ENCODE measurements around the gene PHACTR1. TPM values are rescaled to one million over a fixed set of nuclear protein-coding genes. Genes with fewer than 3 reads are reported as not detected.

Gene PHACTR1
- total and polyA plus RNA-seq, 9 of the 15 experiments (the other 6 are each of a cell fraction or from before 2014, with no cell fraction given), result 11.5 to 32.6 (median 22.0) TPM

DNA sequence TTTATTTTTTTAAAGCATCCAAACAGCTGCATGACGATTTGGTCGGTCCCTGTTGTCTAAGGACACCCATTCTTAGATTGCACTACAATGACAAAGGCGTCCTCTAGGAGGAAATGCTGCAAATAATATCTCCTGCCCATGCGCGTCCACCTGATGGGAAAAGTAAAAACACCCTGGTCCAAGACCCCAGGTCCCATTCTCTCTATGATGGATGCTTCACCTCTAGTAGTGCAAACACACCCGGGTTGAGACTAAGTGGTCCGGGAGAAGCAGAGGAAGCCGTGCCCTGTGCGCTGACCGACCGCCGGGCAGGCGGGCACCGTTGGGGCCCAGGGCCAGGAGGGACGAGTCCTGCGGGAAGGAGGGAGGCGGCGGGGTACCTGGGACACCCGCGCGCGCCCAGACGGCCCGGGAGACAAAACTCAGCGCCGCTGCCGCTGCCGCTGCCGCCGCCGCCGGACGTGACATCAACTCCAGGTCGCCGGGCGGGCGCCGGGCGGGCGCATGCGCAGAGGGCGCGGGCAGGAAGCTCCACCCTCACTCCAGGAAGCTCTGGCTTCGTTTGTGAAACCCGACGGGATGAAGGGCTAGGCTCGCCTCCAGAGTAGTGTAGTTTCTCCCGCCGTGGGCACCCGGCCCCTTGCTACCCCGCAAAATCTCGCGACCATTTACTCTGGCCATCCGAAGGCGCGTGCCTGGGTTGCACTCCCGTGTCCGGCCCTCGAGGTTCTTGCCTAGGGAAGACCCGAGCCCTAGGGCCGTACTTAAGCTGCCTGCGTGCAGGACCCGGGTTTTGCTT lies 611.7 kb downstream of the PHACTR1 start, which contains the start of gene TBC1D7 (continued):
- TF ChIP-seq, protein P1, sequence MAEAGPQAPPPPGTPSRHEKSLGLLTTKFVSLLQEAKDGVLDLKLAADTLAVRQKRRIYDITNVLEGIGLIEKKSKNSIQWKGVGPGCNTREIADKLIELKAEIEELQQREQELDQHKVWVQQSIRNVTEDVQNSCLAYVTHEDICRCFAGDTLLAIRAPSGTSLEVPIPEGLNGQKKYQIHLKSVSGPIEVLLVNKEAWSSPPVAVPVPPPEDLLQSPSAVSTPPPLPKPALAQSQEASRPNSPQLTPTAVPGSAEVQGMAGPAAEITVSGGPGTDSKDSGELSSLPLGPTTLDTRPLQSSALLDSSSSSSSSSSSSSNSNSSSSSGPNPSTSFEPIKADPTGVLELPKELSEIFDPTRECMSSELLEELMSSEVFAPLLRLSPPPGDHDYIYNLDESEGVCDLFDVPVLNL (CRISPR knock-in tag; IDR thresholded peaks at IDR 0.05; ENCODE audit: low read depth), result no peak; the same call in 1 of the 2 replicates
- TF ChIP-seq, protein P2, sequence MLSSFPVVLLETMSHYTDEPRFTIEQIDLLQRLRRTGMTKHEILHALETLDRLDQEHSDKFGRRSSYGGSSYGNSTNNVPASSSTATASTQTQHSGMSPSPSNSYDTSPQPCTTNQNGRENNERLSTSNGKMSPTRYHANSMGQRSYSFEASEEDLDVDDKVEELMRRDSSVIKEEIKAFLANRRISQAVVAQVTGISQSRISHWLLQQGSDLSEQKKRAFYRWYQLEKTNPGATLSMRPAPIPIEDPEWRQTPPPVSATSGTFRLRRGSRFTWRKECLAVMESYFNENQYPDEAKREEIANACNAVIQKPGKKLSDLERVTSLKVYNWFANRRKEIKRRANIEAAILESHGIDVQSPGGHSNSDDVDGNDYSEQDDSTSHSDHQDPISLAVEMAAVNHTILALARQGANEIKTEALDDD (IDR thresholded peaks at IDR 0.05), result no peak; the same call in 1 of the 2 replicates
- TF ChIP-seq SUPT5H (IDR thresholded peaks at IDR 0.05), result peak; percentile 90
- TF ChIP-seq, protein P3, sequence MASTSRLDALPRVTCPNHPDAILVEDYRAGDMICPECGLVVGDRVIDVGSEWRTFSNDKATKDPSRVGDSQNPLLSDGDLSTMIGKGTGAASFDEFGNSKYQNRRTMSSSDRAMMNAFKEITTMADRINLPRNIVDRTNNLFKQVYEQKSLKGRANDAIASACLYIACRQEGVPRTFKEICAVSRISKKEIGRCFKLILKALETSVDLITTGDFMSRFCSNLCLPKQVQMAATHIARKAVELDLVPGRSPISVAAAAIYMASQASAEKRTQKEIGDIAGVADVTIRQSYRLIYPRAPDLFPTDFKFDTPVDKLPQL (IDR thresholded peaks at IDR 0.05; ENCODE audit: extremely low read depth, insufficient read length), result no peak
- peak; percentile 73 to 82; a peak in 3 of 4 replicates for TF ChIP-seq FOXK2 (conservative IDR thresholded peaks at IDR 0.05 in 1 of 2, IDR thresholded peaks at IDR 0.05 in 1 of 2; ENCODE audit: low read depth in 2 of 2)
- TF ChIP-seq, protein P4, sequence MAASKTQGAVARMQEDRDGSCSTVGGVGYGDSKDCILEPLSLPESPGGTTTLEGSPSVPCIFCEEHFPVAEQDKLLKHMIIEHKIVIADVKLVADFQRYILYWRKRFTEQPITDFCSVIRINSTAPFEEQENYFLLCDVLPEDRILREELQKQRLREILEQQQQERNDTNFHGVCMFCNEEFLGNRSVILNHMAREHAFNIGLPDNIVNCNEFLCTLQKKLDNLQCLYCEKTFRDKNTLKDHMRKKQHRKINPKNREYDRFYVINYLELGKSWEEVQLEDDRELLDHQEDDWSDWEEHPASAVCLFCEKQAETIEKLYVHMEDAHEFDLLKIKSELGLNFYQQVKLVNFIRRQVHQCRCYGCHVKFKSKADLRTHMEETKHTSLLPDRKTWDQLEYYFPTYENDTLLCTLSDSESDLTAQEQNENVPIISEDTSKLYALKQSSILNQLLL (CRISPR knock-in tag; IDR thresholded peaks at IDR 0.05; ENCODE audit: borderline replicate concordance), result no peak
- TF ChIP-seq ZNF224 (CRISPR knock-in tag; IDR thresholded peaks at IDR 0.05), result no peak
- TF ChIP-seq HMGN3 (IDR thresholded peaks at IDR 0.05; ENCODE audit: borderline replicate concordance, extremely low read depth, insufficient read length, low read depth, low read length), result peak; percentile 85
- peak; percentile 85 for TF ChIP-seq CCNT2 (IDR thresholded peaks at IDR 0.05; ENCODE audit: borderline replicate concordance, extremely low read depth, insufficient read length, low read depth, low read length)
- no peak for TF ChIP-seq KLF10 (CRISPR knock-in tag; IDR thresholded peaks at IDR 0.05)
- TF ChIP-seq, protein P5, sequence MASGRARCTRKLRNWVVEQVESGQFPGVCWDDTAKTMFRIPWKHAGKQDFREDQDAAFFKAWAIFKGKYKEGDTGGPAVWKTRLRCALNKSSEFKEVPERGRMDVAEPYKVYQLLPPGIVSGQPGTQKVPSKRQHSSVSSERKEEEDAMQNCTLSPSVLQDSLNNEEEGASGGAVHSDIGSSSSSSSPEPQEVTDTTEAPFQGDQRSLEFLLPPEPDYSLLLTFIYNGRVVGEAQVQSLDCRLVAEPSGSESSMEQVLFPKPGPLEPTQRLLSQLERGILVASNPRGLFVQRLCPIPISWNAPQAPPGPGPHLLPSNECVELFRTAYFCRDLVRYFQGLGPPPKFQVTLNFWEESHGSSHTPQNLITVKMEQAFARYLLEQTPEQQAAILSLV (tag; IDR thresholded peaks at IDR 0.05), result no peak; the same call in 1 of the 2 replicates
- no peak for TF ChIP-seq PCBP1 (IDR thresholded peaks at IDR 0.05; ENCODE audit: low read depth, low read length, poor library complexity, severe bottlenecking)
- TF ChIP-seq, protein P6, sequence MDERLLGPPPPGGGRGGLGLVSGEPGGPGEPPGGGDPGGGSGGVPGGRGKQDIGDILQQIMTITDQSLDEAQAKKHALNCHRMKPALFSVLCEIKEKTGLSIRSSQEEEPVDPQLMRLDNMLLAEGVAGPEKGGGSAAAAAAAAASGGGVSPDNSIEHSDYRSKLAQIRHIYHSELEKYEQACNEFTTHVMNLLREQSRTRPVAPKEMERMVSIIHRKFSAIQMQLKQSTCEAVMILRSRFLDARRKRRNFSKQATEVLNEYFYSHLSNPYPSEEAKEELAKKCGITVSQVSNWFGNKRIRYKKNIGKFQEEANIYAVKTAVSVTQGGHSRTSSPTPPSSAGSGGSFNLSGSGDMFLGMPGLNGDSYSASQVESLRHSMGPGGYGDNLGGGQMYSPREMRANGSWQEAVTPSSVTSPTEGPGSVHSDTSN (CRISPR knock-in tag; IDR thresholded peaks at IDR 0.05; ENCODE audit: low read depth), result no peak
- TF ChIP-seq, protein P6 (tag; conservative IDR thresholded peaks at IDR 0.05; ENCODE audit: low read depth), result no peak
- TF ChIP-seq EP400 (IDR thresholded peaks at IDR 0.05), result peak; percentile 72
- TF ChIP-seq PHB (CRISPR knock-in tag; IDR thresholded peaks at IDR 0.05), result no peak
- TF ChIP-seq ETV1 (tag; conservative IDR thresholded peaks at IDR 0.05; ENCODE audit: low read depth), result 0 out of 2 replicates have a peak, but pooled peaks have one; percentile 8
- TF ChIP-seq GATAD2B (IDR thresholded peaks at IDR 0.05; ENCODE audit: borderline replicate concordance), result no peak
- peak; percentile 92 for TF ChIP-seq MEIS2 (IDR thresholded peaks at IDR 0.05; ENCODE audit: partially characterized antibody)
